MM.1S (cell line): ENCODE results near the gene ZKSCAN1.
"Not testable (repeated sequence)": the region's sequence is repeated elsewhere in the genome, so short reads cannot be mapped to it uniquely, and the experiment has no call there.

Experiments
- DNase-seq: peaks from one replicate; pipeline ENCODE4 v3.0.0-alpha.2; 2015
- H2AFZ ChIP-seq: fragments of 300-600 bp; sonication (generic); 2 replicates; pipeline ENCODE4 v1.6.0; 2016; ENCODE audit warnings: antibody characterized with exemption, low read length
- H3F3A ChIP-seq: fragments of 300-600 bp; sonication (generic); 2 replicates; pipeline ENCODE4 v1.6.1; 2016; ENCODE audit warnings: mild to moderate bottlenecking, antibody characterized with exemption, low read length, moderate library complexity, mixed read lengths; ENCODE audit not compliant: insufficient read depth
- H3K27ac ChIP-seq: fragments of 300-600 bp; sonication (generic); 2 replicates; pipeline ENCODE4 v1.5.1; 2016; ENCODE audit warnings: mild to moderate bottlenecking, low read length
- H3K27me3 ChIP-seq: fragments of 300-600 bp; sonication (generic); replicated peaks from 2 replicates; pipeline ENCODE4 v1.6.0; 2016; ENCODE audit warnings: low read length; ENCODE audit not compliant: insufficient read depth
- H3K36me3 ChIP-seq: fragments of 300-600 bp; sonication (generic); replicated peaks from 2 replicates; pipeline ENCODE4 v1.6.1; 2016; ENCODE audit warnings: mild to moderate bottlenecking, low read length, mixed read lengths; ENCODE audit not compliant: insufficient read depth
- H3K4me1 ChIP-seq: fragments of 300-600 bp; sonication (generic); 2 replicates; pipeline ENCODE4 v1.6.1; 2016; ENCODE audit warnings: low read length, mixed read lengths
- H3K4me2 ChIP-seq: fragments of 300-600 bp; sonication (generic); 2 replicates; pipeline ENCODE4 v1.6.0; 2016; ENCODE audit warnings: low read depth, low read length
- H3K4me3 ChIP-seq: fragments of 300-600 bp; sonication (generic); 2 replicates; pipeline ENCODE4 v1.5.1; 2016; ENCODE audit warnings: low read length, mixed read lengths
- H3K79me2 ChIP-seq: fragments of 300-600 bp; sonication (generic); 2 replicates; pipeline ENCODE4 v1.6.1; 2016; ENCODE audit warnings: mixed run types, low read length, mixed read lengths
- H3K9ac ChIP-seq: fragments of 300-600 bp; sonication (generic); 2 replicates; pipeline ENCODE4 v1.6.1; 2016; ENCODE audit warnings: low read length, mixed read lengths
- H3K9me2 ChIP-seq: fragments of 300-600 bp; sonication (generic); replicated peaks from 2 replicates; pipeline ENCODE4 v1.6.1; 2016; ENCODE audit warnings: mild to moderate bottlenecking, low read length, mixed read lengths; ENCODE audit not compliant: insufficient read depth
- H3K9me3 ChIP-seq: fragments of 300-600 bp; sonication (generic); replicated peaks from 2 replicates; pipeline ENCODE4 v1.6.1; 2016; ENCODE audit warnings: mild to moderate bottlenecking, low read length, mixed read lengths; ENCODE audit not compliant: insufficient read depth
- H4K20me1 ChIP-seq: fragments of 300-600 bp; sonication (generic); 2 replicates; pipeline ENCODE4 v1.6.1; 2016; ENCODE audit warnings: mild to moderate bottlenecking, low read length, moderate library complexity, mixed read lengths; ENCODE audit not compliant: insufficient read depth
- CTCF ChIP-seq: fragments of 300-600 bp; sonication (generic); IDR thresholded peaks from 2 replicates; pipeline ENCODE4 v1.5.1; 2016; ENCODE audit warnings: antibody characterized with exemption, low read length, mixed read lengths
- EZH2 ChIP-seq: fragments of 300-600 bp; sonication (generic); optimal IDR thresholded peaks from 2 replicates; pipeline ENCODE3; 2017; ENCODE audit warnings: low read depth, mild to moderate bottlenecking, antibody characterized with exemption, low read length, mixed read lengths
- EZH2phosphoT487 ChIP-seq: fragments of 300-600 bp; sonication (generic); IDR thresholded peaks from 2 replicates; pipeline ENCODE4 v1.6.1; 2018; ENCODE audit warnings: antibody characterized with exemption, low read length

Gene ZKSCAN1

GRCh38 chr7:100015232-100016214 is at the start of gene ZKSCAN1:
TSS of gene ZKSCAN1 (plus strand) at chr7:100015596. CDS start at chr7:100023507, 7,911 bp downstream.
- Histone ChIP-seq H3K4me3 (peak within 1 kb of the TSS; percentile 77), H3K9me2 (no peaks in the 10 kb centered on the region), H3K79me2 (peaks cover 50% of the 10 kb centered on the region), H3K9me3 (no peaks in the 10 kb centered on the region), H3K4me1 (peaks cover 6% of the 10 kb centered on the region; the same call in 1 of the 2 replicates), H3F3A (no peaks in the 10 kb centered on the region), H3K4me2 (peak within 1 kb of the TSS; percentile 82), H2AFZ (peak within 1 kb of the TSS; percentile 97), H3K27ac (peak within 1 kb of the TSS; percentile 27; the same call in 1 of the 2 replicates), H4K20me1 (no peaks in the 10 kb centered on the region), H3K9ac (peak within 1 kb of the TSS; percentile 98), H3K27me3 (0 out of 2 replicates have a peak, but pooled peaks cover 6% of the 10 kb centered on the region), H3K36me3 (no peaks in the 10 kb centered on the region; the same call in 1 of the 2 replicates)
- peak; percentile 93 for DNase-seq
- no peak for TF ChIP-seq EZH2phosphoT487
- no peak for TF ChIP-seq CTCF
- no peak for TF ChIP-seq EZH2

GRCh38 chr7:99969298-99969697 is 46.1 kb upstream of the ZKSCAN1 start:
- Histone ChIP-seq H4K20me1 (no peaks in the 10 kb centered on the region), H2AFZ (no peak overlapping the region), H3K27me3 (peaks cover 26% of the 10 kb centered on the region), H3K9ac (no peak overlapping the region), H3K27ac (no peak overlapping the region), H3K36me3 (no peaks in the 10 kb centered on the region), H3K9me2 (no peaks in the 10 kb centered on the region), H3K4me2 (no peak overlapping the region), H3F3A (no peaks in the 10 kb centered on the region), H3K4me1 (no peaks in the 10 kb centered on the region), H3K9me3 (no peaks in the 10 kb centered on the region), H3K79me2 (no peaks in the 10 kb centered on the region), H3K4me3 (no peak overlapping the region)
- DNase-seq, result no peak
- TF ChIP-seq CTCF (no peak), EZH2phosphoT487 (no peak), EZH2 (no peak)

GRCh38 chr7:99969813-99970212 is 45.6 kb upstream of the ZKSCAN1 start:
- not testable (repeated sequence) for H3F3A ChIP-seq, H3K9me3 ChIP-seq, H2AFZ ChIP-seq, H4K20me1 ChIP-seq, H3K4me3 ChIP-seq, H3K4me2 ChIP-seq, H3K9me2 ChIP-seq, H3K36me3 ChIP-seq, H3K9ac ChIP-seq, DNase-seq, H3K4me1 ChIP-seq, H3K27ac ChIP-seq, H3K79me2 ChIP-seq
- peaks cover 21% of the 10 kb centered on the region for H3K27me3 ChIP-seq

- Histone ChIP-seq H3K4me2 (no peak overlapping the region), H3K9me2 (no peaks in the 10 kb centered on the region), H3F3A (no peaks in the 10 kb centered on the region), H3K27ac (no peak overlapping the region), H3K4me1 (peaks cover 5% of the 10 kb centered on the region), H3K4me3 (no peak overlapping the region), H3K9ac (no peak overlapping the region), H3K79me2 (no peaks in the 10 kb centered on the region), H3K27me3 (peaks cover 8% of the 10 kb centered on the region; the same call in 1 of the 2 replicates), H2AFZ (no peak overlapping the region), H3K9me3 (no peaks in the 10 kb centered on the region), H4K20me1 (no peaks in the 10 kb centered on the region), H3K36me3 (no peaks in the 10 kb centered on the region)
- TF ChIP-seq CTCF, result no peak
- no peak for TF ChIP-seq EZH2
- TF ChIP-seq EZH2phosphoT487, result no peak
- no peak for DNase-seq
Measured at GRCh38 chr7:99971242-99971641, 44.2 kb upstream of the ZKSCAN1 start.

GRCh38 chr7:99973817-99974216 is 41.6 kb upstream of the ZKSCAN1 start:
- not testable (repeated sequence) for H3K4me2 ChIP-seq, H3K27ac ChIP-seq, DNase-seq, H2AFZ ChIP-seq, H3K9me3 ChIP-seq, H3K9me2 ChIP-seq, H3K9ac ChIP-seq, H3K4me1 ChIP-seq, H3K36me3 ChIP-seq, H4K20me1 ChIP-seq, H3K4me3 ChIP-seq, H3K27me3 ChIP-seq, H3F3A ChIP-seq, H3K79me2 ChIP-seq
